Bronchial epithelial cell (primary cell): ENCODE results near the gene RPP21. TPM values are rescaled to one million over a fixed set of nuclear protein-coding genes. Genes with fewer than 3 reads are reported as not detected.

Experiments
- DNase-seq: peaks from one replicate; pipeline ENCODE4 v3.0.0-alpha.2; 2010; ENCODE audit warnings: low read depth
- FAIRE-seq: peaks from 2 replicates; lab custom pipeline; 2011; peaks lifted over from hg19 to GRCh38; lab: Jason Lieb, UNC
- H3K27me3 ChIP-seq: 2 replicates; pipeline ENCODE4 v1.5.1; 2011; ENCODE audit warnings: low read length; ENCODE audit not compliant: control insufficient read depth, insufficient read depth
- H3K36me3 ChIP-seq: 2 replicates; pipeline ENCODE4 v1.5.1; 2011; ENCODE audit warnings: low read length; ENCODE audit not compliant: control insufficient read depth, insufficient read depth
- H3K4me3 ChIP-seq: 2 replicates; pipeline ENCODE4 v1.5.1; 2011; ENCODE audit warnings: mild to moderate bottlenecking, low read depth, low read length, control low read depth
- CTCF ChIP-seq: IDR thresholded peaks from 2 replicates; pipeline ENCODE4 v1.5.1; 2011; ENCODE audit warnings: mild to moderate bottlenecking, moderate library complexity, low read length, control low read depth, inconsistent platforms; ENCODE audit not compliant: insufficient read depth, severe bottlenecking
- total RNA-seq: library from RNA; depleted of rRNA; stranded (reverse); fragments of >200 nt; gene quantifications from 2 replicates; pipeline ENCODE4 v1.2.1, GENCODE V29; 2014

The RPP21 gene
- total RNA-seq, 1 donor from 2014 or later, result 29.0 TPM

- no peak for TF ChIP-seq CTCF
- Histone ChIP-seq H3K36me3 (peaks cover 1% of the 10 kb centered on the region), H3K4me3 (peak overlapping the region; percentile 87), H3K27me3 (no peaks in the 10 kb centered on the region)
- FAIRE-seq, result no peak
- no peak for DNase-seq
Measured at GRCh38 chr6:30345852-30346251, 896 bp downstream of the RPP21 start.

- Histone ChIP-seq H3K27me3 (no peaks in the 10 kb centered on the region), H3K36me3 (no peaks in the 10 kb centered on the region), H3K4me3 (no peak overlapping the region)
- no peak for FAIRE-seq
- TF ChIP-seq CTCF, result no peak
- DNase-seq, result no peak
Measured at GRCh38 chr6:30348957-30349356, 4.0 kb downstream of the RPP21 start.

GRCh38 chr6:30349421-30350177, 4.6 kb downstream of the RPP21 start:
- TF ChIP-seq CTCF, result no peak
- FAIRE-seq (no peak), DNase-seq (no peak)
- Histone ChIP-seq H3K4me3 (no peak overlapping the region), H3K36me3 (no peaks in the 10 kb centered on the region), H3K27me3 (no peaks in the 10 kb centered on the region)

GRCh38 chr6:30350524-30350923, 5.6 kb downstream of the RPP21 start:
- Histone ChIP-seq H3K4me3 (no peak overlapping the region), H3K27me3 (no peaks in the 10 kb centered on the region), H3K36me3 (no peaks in the 10 kb centered on the region)
- FAIRE-seq, result no peak
- no peak for DNase-seq
- no peak for TF ChIP-seq CTCF

GRCh38 chr6:30352550-30352949, 7.6 kb downstream of the RPP21 start:
- FAIRE-seq, result no peak
- no peak for DNase-seq
- TF ChIP-seq CTCF, result no peak

GRCh38 chr6:30355281-30355680, 10.3 kb downstream of the RPP21 start:
- H3K4me3 ChIP-seq, result no peak overlapping the region
- peaks cover 14% of the 10 kb centered on the region for H3K27me3 ChIP-seq
- DNase-seq (no peak), FAIRE-seq (no peak)
- no peak for TF ChIP-seq CTCF
- H3K36me3 ChIP-seq, result no peaks in the 10 kb centered on the region

More at GRCh38 chr6:30352550-30352949, 7.6 kb downstream of the RPP21 start:
- H3K36me3 ChIP-seq, result no peaks in the 10 kb centered on the region
- no peak overlapping the region for H3K4me3 ChIP-seq
- H3K27me3 ChIP-seq, result no peaks in the 10 kb centered on the region
